ENCODE measurements around the gene NPHP1.
A peak's percentile ranks its signal among the peaks of the same experiment; 100 is the strongest.
"Not testable (repeated sequence)": the region's sequence is repeated elsewhere in the genome, so short reads cannot be mapped to it uniquely, and the experiment has no call there.

Gene NPHP1

GRCh38 chr2:110204408-110205385, at the start of gene NPHP1:
Gene NPHP1, minus strand, starts transcription at chr2:110205013. Its CDS starts 45 bp downstream, at chr2:110204968.
- DNase-seq (ENCODE audit: low spot score), result peak; percentile 82

DNA sequence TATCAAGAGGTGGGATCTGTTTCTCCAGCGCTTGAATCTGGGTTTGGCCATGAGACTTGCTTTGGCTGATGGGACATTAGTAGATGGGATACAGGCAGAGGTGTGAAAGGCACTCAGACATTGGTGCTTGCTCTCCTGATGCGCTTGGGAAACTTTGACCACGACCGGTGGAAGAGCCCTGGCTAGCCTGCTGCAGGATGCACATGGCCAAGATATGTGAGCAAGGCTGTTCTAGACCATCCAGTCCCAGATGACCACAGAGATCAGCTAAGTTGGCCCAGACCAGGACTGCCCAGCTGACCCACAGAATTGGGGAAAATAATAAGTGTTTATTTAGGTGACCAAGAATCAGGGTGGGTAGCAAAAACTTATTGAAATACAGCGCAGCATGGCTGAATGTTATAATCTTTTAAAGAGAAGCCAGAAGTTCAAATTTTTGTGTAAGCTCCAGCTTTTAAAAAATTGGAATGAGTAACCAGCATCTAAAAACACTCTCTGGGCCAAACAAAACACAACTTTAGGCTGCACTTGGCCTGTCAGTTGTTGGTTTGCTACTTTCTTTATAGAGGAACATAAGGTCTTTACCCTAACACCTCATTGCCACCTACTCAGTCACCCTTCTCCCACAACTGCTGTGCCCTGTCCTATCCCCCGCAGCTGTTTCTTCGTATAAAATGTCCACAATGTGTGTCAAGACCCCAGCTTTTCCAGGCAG, 43.4 kb upstream of the NPHP1 start:
- DNase-seq (ENCODE audit: low spot score), result not testable (repeated sequence)

- DNase-seq (ENCODE audit: low spot score), result not testable (repeated sequence)
Observed at GRCh38 chr2:110245488-110246435, 40.9 kb upstream of the NPHP1 start.

GRCh38 chr2:110243283-110243682, 38.5 kb upstream of the NPHP1 start:
- DNase-seq (ENCODE audit: low spot score), result not testable (repeated sequence)

GRCh38 chr2:110234514-110234913, 29.7 kb upstream of the NPHP1 start:
- not testable (repeated sequence) for DNase-seq (ENCODE audit: low spot score)

DNA sequence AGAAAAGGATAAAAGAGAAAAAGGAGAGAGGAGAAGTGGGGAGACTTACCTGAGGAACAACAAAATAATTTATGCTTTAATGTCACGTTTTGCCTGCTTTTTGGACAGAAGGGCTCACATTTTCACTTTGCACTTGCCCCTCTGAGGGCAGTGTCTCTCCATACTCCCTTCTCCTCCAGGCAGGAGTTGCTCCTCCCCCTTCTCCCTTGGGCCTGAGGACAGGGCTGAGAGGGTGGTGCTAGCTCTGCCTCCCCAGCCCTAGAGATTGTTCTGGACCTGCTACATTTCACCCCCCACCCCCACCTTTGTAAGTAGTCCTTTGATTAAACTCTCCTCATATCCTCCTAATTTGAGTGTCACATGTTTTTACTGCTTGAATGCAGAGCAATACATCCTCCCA, 25.1 kb upstream of the NPHP1 start:
- DNase-seq (ENCODE audit: low spot score), result not testable (repeated sequence)

DNA sequence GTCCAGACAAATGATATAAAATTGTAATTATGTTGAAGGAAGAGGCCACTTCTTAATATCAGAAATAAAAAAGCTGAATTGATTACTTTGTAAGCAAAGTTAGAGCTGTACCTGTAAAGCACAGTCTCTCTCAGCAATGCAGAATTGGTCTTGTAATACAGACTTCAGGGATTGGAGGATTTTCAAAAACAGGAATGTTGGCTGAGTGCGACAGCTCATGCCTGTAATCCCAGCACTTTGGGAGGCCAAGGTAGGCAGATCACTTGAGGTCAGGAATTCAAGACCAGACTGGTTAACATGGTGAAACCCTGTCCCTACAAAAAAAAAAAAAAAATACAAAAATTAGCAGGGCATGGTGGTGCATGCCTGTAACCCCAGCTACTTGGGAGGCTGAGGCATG, 17.8 kb upstream of the NPHP1 start:
- DNase-seq (ENCODE audit: low spot score), result not testable (repeated sequence)

DNA sequence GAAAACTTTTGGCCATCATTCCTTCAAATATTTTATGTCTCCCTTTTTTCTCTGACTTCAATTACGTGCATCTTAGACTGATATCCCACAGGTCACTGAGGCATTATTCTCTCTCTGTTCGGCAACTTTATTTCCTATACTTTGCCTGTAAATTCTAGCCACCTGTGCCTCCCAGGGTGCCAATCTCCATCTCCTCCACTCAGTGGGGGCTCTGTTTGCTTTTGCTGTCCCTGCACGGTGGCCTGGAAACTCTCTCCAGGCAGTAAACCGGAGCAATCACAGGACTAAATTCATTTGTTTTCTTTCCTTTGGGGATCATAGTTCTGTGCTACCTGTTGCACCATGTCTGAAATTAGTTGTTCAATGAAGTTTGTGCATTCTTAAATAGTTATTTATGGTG, 17.1 kb upstream of the NPHP1 start:
- no peak for DNase-seq (ENCODE audit: low spot score)

DNA sequence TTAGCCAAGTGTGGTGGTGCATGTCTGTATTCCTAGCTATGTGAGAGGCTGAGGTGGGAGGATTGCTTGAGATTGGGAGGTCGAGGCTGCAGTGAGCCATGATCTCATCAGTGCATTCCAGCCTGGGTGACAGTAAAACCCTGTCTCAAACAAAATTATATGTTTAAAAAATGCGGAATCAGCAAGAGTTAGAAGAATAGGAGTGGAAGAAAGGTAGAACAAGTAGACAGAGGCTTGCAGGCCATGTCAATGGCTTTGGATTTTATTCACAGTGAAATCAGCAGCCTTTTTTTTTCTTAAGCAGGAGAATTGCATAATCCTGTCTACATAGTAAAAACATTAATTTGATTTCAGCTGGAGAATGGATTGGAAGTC, 15.4 kb upstream of the NPHP1 start:
- no peak for DNase-seq (ENCODE audit: low spot score)

DNA sequence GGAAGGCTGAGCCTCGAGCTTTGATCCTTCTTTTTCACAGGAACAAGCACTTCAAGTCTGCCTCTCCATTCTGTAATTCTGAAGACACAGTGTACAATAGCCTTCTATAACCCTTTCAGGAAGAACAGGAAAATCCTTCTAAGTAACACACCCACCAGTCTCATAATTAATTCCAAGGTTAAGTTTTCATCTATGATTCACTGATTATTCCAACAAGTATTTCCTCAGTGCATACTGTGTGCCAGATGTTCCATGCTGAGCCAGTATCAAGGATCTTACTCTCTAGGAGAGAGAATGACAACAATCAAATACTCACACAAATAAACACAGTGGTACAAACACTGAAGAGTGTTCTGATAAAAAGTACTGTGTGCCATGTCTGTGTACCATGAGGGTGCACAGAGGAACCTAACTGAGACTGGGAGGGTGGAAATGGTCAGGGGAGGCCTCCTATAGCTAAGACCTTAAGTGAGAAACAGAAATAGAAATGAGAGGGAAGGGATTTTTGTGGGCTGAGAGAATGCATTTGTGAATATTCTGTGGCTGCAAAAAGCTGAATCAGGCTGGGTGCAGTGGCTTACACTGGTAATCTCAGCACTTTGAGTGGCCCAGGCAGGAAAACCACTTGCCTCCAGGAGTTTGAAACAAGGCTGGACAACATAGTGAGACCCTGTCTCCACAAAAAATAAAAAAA, 14.8 kb upstream of the NPHP1 start:
- DNase-seq (ENCODE audit: low spot score), result no peak

DNA sequence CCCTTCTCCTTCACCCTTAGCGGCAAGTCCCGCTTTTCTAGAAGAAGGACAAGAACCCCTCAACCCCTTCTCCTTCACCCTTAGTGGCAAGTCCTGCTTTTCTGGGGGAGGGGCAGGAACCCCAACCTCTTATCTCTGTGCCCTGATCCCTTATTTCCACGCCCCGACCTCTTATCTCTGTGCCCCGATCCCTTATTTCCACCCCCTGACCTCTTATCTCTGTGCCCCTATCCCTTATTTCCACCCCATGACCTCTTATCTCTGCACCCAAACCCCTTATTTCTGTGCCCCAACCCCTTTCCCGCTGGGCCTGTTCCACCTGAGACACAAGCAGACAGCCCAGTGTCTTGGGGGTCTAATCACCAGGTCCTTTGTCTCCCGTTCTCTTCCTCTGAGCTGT, 14.1 kb upstream of the NPHP1 start:
- not testable (repeated sequence) for DNase-seq (ENCODE audit: low spot score)

- DNase-seq (ENCODE audit: low spot score), result no peak
Observed at GRCh38 chr2:110216803-110217202, 12.0 kb upstream of the NPHP1 start.

DNA sequence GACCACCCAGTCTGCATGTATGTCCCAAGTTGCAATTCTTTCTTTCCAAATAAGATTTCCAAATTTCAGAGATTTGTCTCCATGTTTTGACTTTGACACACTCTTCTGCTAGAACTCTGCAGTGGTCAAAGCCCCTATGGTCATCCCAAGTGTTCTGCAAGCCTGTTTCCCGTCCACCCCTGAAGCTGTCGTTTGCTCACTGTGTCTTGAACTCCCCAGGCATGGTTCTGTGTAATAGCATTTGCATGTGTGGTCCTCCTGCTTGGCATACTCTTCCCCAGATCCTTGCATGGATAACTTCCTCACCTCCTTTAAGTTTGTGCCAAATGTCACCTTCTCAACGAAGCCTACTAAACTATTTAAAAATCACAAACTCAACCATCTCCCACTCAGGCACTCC, 11.4 kb upstream of the NPHP1 start:
- DNase-seq (ENCODE audit: low spot score), result no peak

DNA sequence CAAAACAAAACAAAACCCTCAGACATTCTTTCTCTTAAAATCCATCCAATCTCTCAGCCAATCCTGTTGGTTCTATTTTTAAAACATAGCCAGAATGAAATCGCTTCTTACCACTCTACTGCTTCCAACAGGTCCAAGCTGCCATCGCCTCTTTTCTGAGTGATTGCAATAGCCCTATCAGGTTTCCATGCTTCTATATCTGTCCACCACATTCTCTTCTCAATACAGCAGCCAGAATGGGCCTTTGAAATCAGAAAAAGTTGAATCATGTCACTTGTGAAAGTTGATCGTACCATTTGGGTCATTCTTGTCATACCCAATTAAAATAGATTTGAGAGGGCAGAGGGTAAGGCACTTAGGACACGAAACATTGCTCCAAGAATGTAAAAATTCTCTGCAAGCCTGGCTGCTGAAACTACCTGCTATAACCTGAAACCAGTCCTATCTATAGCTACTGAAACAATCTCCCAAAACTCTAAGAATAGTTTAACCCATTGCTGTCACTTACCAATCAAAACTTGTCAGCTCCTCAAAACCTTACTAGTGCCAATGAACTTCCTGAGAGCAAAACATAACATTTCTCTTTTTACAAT, 10.8 kb upstream of the NPHP1 start:
- no peak for DNase-seq (ENCODE audit: low spot score)

DNA sequence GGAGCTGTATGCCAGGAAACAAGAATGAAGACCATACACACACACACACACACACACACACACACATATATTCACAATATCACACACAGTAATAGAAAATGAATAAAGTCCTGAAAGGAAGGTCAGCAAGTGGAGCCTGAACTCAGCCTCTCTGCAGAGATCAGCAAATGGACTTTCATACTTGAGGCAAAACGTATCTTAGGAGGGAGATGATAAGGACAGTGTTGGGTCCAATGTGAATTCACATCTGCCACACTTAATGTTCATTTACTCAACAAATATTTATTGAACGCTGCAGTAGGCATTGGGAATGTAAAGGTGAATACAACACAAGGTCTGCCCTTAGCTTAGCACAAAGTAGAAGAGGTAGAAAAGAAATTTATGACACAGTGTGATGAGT, 10.3 kb upstream of the NPHP1 start:
- DNase-seq (ENCODE audit: low spot score), result no peak

DNA sequence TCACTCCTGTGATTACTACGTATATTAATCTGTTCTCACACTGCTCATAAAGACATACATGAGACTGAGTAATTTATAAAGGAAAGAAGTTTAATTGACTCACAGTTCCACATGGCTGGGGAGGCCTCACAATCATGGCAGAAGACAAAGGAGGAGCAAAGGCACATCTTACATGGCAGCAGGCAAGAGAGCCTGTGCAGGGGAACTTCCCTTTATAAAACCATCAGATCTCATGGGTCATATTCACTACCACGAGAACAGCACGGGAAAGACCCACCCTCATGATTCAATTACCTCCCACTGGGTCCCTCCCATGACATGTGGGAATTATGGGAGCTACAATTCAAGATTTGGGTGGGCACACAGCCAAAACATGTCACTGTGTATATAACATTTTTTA, 8.7 kb upstream of the NPHP1 start:
- not testable (repeated sequence) for DNase-seq (ENCODE audit: low spot score)

GRCh38 chr2:110211938-110212858, 7.4 kb upstream of the NPHP1 start, which contains the start of gene MTLN:
Gene MTLN, minus strand, starts transcription at chr2:110212547. Its CDS starts 22 bp downstream, at chr2:110212525.
- DNase-seq (ENCODE audit: low spot score), result peak; percentile 77

GRCh38 chr2:110205660-110206455, 1.0 kb upstream of the NPHP1 start:
- no peak for DNase-seq (ENCODE audit: low spot score)

- no peak for DNase-seq (ENCODE audit: low spot score)
Observed at GRCh38 chr2:110198016-110198415, 6.8 kb downstream of the NPHP1 start.

Measured in putamen (tissue), 1 donor.